HepG2 (cell line): ENCODE data around the gene IQCN. TPM values are rescaled to one million over a fixed set of nuclear protein-coding genes. Genes with fewer than 3 reads are reported as not detected.
A peak's percentile ranks its signal among the peaks of the same experiment; 100 is the strongest.

ENCODE experiments used
- ATAC-seq: fragments of 200-7000 bp; cut with Tn5 transposase; 3 replicates; pipeline ENCODE4 v1.9.1; 2020; ENCODE audit warnings: mild to moderate bottlenecking, moderate library complexity
- BruUV-seq: library from RNA; stranded (reverse); fragments of 400-500 nt; replicated peaks from 2 replicates; lab custom pipeline; 2021; lab: Mats Ljungman, UMichigan
- CTCF ChIA-PET: fragments of 300-600 bp; formaldehyde crosslinking; extraction: SDS; loops from one replicate; lab custom pipeline; 2021; ENCODE audit warnings: low total read pairs, inconsistent platforms, low intra/inter-chr PET ratio; lab: Yijun Ruan, JAX
- POLR2A ChIA-PET: fragments of 350-600 bp; sonication (Branson Sonifier 250); formaldehyde crosslinking; loops from one replicate; lab custom pipeline; 2020; ENCODE audit warnings: antibody characterized with exemption, inconsistent platforms; lab: Yijun Ruan, JAX
- DNase-seq: peaks from one replicate; pipeline ENCODE4 v3.0.0-alpha.2; 2015; ENCODE audit warnings: low spot score
- FAIRE-seq: peaks from 3 replicates; lab custom pipeline; 2011; peaks lifted over from hg19 to GRCh38; lab: Jason Lieb, UNC
- H2AFZ ChIP-seq: one replicate; pipeline ENCODE4 v1.6.1; 2011; ENCODE audit warnings: low read length, inconsistent platforms
- H3K27ac ChIP-seq: fragments of 300-600 bp; 3 replicates; pipeline ENCODE4 v1.8.0; 2011; ENCODE audit warnings: mixed run types, mild to moderate bottlenecking, mixed read lengths, low read length, inconsistent platforms; ENCODE audit not compliant: insufficient read depth; ENCODE audit errors: extremely low read length
- H3K27me3 ChIP-seq, 2 experiments: fragments of 200-600 bp in 1 of 2; 2 replicates in 1 of 2; 3 replicates in 1 of 2; pipeline versions ENCODE4 v1.6.0 to v1.8.0; 2011; ENCODE audit warnings: low read length in 2 of 2, mild to moderate bottlenecking in 2 of 2, moderate library complexity in 2 of 2, inconsistent platforms in 1 of 2; ENCODE audit not compliant: insufficient read depth in 2 of 2, control insufficient read depth in 1 of 2
- H3K36me3 ChIP-seq, 2 experiments: fragments of 200-600 bp in 1 of 2; replicated peaks in 1 of 2; 2 replicates in 1 of 2; 3 replicates in 1 of 2; pipeline versions ENCODE4 v1.5.1 to v1.8.0; 2011; ENCODE audit warnings: low read length in 2 of 2, inconsistent platforms in 1 of 2; ENCODE audit not compliant: insufficient read depth in 2 of 2, control insufficient read depth in 1 of 2
- H3K4me1 ChIP-seq: 2 replicates; pipeline ENCODE4 v1.5.1; 2012; ENCODE audit warnings: low read length, inconsistent platforms; ENCODE audit not compliant: insufficient read depth
- H3K4me2 ChIP-seq: 2 replicates; pipeline ENCODE4 v1.6.0; 2011; ENCODE audit warnings: low read depth, low read length, inconsistent platforms
- H3K4me3 ChIP-seq, 3 experiments: fragments of 200-600 bp in 1 of 3; sonication (generic), shearing (Covaris generic) in 1 of 3; replicated peaks in 1 of 3; 2 replicates each; pipeline ENCODE4 v1.5.1; 2011 to 2016; ENCODE audit warnings: low read length in 3 of 3, inconsistent platforms in 2 of 3, low read depth in 2 of 3, mild to moderate bottlenecking in 2 of 3, control low read depth in 1 of 3, mixed read lengths in 1 of 3; ENCODE audit not compliant: insufficient read depth in 1 of 3
- H3K79me2 ChIP-seq: one replicate; pipeline ENCODE4 v1.6.1; 2011; ENCODE audit warnings: low read length, inconsistent platforms; ENCODE audit not compliant: insufficient read depth
- H3K9ac ChIP-seq: 2 replicates; pipeline ENCODE4 v1.6.0; 2011; ENCODE audit warnings: mild to moderate bottlenecking, low read depth, low read length, inconsistent platforms; ENCODE audit not compliant: insufficient read depth
- H3K9me3 ChIP-seq: 2 replicates; pipeline ENCODE4 v1.5.1; 2012; ENCODE audit warnings: mild to moderate bottlenecking, low read length
- H4K20me1 ChIP-seq: 2 replicates; pipeline ENCODE4 v1.6.0; 2011; ENCODE audit warnings: inconsistent platforms, mild to moderate bottlenecking, low read length, moderate library complexity; ENCODE audit not compliant: insufficient read depth
- CCAR2 ChIP-seq: fragments of 200-400 bp; formaldehyde crosslinking; optimal IDR thresholded peaks from 2 replicates; pipeline ENCODE3; 2018; ENCODE audit warnings: low read depth, mild to moderate bottlenecking, low read length, moderate library complexity
- FOXA3 ChIP-seq: IDR thresholded peaks from 2 replicates; pipeline ENCODE4 v1.6.1; 2016; ENCODE audit warnings: missing genetic modification reagents, missing compliant biosample characterization
- KDM5A ChIP-seq: fragments of 200-600 bp; sonication (generic); IDR thresholded peaks from 2 replicates; pipeline ENCODE4 v1.7.0; 2018; ENCODE audit warnings: antibody characterized with exemption, mild to moderate bottlenecking, low read length, borderline replicate concordance
- MEIS2 ChIP-seq: sonication (generic); formaldehyde crosslinking; IDR thresholded peaks from 2 replicates; pipeline ENCODE4 v1.9.0; 2021; ENCODE audit warnings: mild to moderate bottlenecking, missing genetic modification reagents
- NKX3-1 ChIP-seq: sonication (generic); formaldehyde crosslinking; IDR thresholded peaks from 2 replicates; pipeline ENCODE4 v1.5.0; 2020; ENCODE audit warnings: missing genetic modification reagents
- SNAPC2 ChIP-seq: sonication (generic); formaldehyde crosslinking; IDR thresholded peaks from 2 replicates; pipeline ENCODE4 v1.8.1; 2022; ENCODE audit warnings: mild to moderate bottlenecking, missing genetic modification reagents
- STAT5B ChIP-seq: sonication (generic); formaldehyde crosslinking; IDR thresholded peaks from 2 replicates; pipeline ENCODE4 v1.4.0; 2020; ENCODE audit warnings: missing genetic modification reagents
- WIZ ChIP-seq: sonication (generic); formaldehyde crosslinking; IDR thresholded peaks from 2 replicates; pipeline ENCODE4 v1.5.1; 2020; ENCODE audit warnings: mild to moderate bottlenecking, missing genetic modification reagents
- ZMYM3 ChIP-seq: sonication (generic); formaldehyde crosslinking; IDR thresholded peaks from 2 replicates; pipeline ENCODE4 v1.5.1; 2020; ENCODE audit warnings: mild to moderate bottlenecking, missing genetic modification reagents
- ZNF20 ChIP-seq: sonication (generic); formaldehyde crosslinking; IDR thresholded peaks from 2 replicates; pipeline ENCODE4 v1.4.0; 2020; ENCODE audit warnings: mild to moderate bottlenecking, moderate library complexity, missing genetic modification reagents
- ZNF282 ChIP-seq: fragments of 450-650 bp; IDR thresholded peaks from 2 replicates; pipeline ENCODE4 v1.6.1; 2018; ENCODE audit not compliant: partially characterized antibody
- ZNF549 ChIP-seq: sonication (generic); formaldehyde crosslinking; IDR thresholded peaks from 2 replicates; pipeline ENCODE4 v1.5.0; 2020; ENCODE audit warnings: missing genetic modification reagents
- ZNF564 ChIP-seq: sonication (generic); formaldehyde crosslinking; IDR thresholded peaks from 2 replicates; pipeline ENCODE4 v1.8.1; 2023; ENCODE audit warnings: mild to moderate bottlenecking, missing genetic modification reagents
- WGBS: methylation state at CpG from one replicate; pipeline ENCODE4 v1.1.6; 2017; ENCODE audit warnings: low lambda C conversion rate; 5-methylcytosine and 5-hydroxymethylcytosine counted together
- in situ Hi-C: cut with HindIII; loops from 2 replicates; pipeline ENCODE4 v1.10.0; 2017; ENCODE audit warnings: low pct_unique_long_range_greater_than_20kb; ENCODE audit not compliant: extremely low pct_ligation_motif_present
- intact Hi-C: fragments of 100-400 bp; cut with micrococcal nuclease; formaldehyde crosslinking; loops from one replicate; pipeline ENCODE4 v1.10.0; 2022; ENCODE audit not compliant: unreplicated experiment
- polyA plus RNA-seq, 8 experiments: library from polyadenylated mRNA; depleted of rRNA in 3 of 8; stranded (reverse) in 7 of 8; unstranded in 1 of 8; fragments of >200 nt; fragmentation: Illumina TruSeq in 4 of 8; extraction: Trizol in 4 of 8; gene quantifications; 2 replicates each; pipeline versions ENCODE4 v1.2.1 to v1.2.3, GENCODE V29; 2011 to 2016; ENCODE audit warnings: low read depth in 4 of 8, missing spikeins in 1 of 8, mixed read lengths in 1 of 8; ENCODE audit not compliant: insufficient read depth in 1 of 8
- total RNA-seq, 5 experiments: library from RNA; depleted of rRNA; stranded (reverse); fragments of >200 nt; fragmentation: Illumina TruSeq; extraction: Trizol; gene quantifications; 2 replicates each; pipeline ENCODE4 v1.2.3, GENCODE V29; 2016; ENCODE audit warnings: low read depth in 1 of 5
- TF ChIP-seq, protein P1 (sequence below): sonication (generic); formaldehyde crosslinking; IDR thresholded peaks from 2 replicates; pipeline ENCODE4 v1.8.1; 2022; ENCODE audit warnings: low read depth, mild to moderate bottlenecking, missing genetic modification reagents
- TF ChIP-seq, protein P2 (sequence below): sonication (generic); formaldehyde crosslinking; IDR thresholded peaks from 2 replicates; pipeline ENCODE4 v1.8.0; 2022; ENCODE audit warnings: mild to moderate bottlenecking, missing genetic modification reagents, moderate library complexity
- TF ChIP-seq, protein P3 (sequence below): IDR thresholded peaks from 2 replicates; pipeline ENCODE4 v1.6.1; 2016; ENCODE audit warnings: control low read depth

Gene IQCN
- total and polyA plus RNA-seq, 2 of the 13 experiments (the other 11 are each of a cell fraction or from before 2014, with no cell fraction given), result 0.04 to 0.18 TPM

DNA sequence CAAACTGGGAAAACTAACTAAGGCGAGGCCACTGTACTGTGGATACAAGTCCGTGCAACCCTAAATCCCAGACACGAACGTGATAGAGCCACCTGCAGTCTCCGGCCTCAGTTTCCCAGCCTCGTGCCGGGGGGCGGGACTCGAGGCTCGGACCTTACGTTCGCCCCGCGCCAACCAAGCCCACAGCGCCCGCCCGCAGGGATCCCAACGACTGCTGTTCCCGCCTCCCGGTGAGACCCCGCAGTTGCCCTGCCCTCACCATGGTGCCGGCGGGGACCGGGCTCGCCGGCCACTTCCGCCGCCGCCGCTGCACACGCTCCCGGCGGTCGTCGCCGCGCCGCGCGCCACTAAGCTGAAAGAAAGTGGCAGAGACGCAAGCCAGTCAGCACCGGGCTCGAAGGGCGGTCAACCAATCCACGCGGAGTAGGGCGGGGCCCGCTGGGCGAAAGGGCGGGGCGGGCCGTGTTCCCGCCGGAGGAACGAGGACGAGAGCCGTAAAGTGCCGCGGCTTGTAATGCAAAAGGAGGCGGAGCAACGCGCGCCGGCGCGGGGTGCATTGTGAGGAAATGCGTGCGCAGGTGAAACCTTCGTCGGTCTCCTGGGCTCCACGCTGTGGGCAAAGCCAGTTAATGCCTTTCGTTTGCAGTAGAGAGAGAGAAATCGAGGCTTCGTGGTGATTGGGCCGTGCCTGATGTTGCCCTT is 48.7 kb upstream of the IQCN start, which contains the start of gene LSM4 (continued):
- TF ChIP-seq ZNF564 (0 out of 2 replicates have a peak, but pooled peaks have one; percentile 50), WIZ (CRISPR knock-in tag) (no peak), SNAPC2 (no peak), CCAR2 (no peak), FOXA3 (no peak), ZMYM3 (CRISPR knock-in tag) (no peak; the same call in 1 of the 2 replicates), ZNF549 (CRISPR knock-in tag) (no peak; the same call in 1 of the 2 replicates), ZNF20 (CRISPR knock-in tag) (no peak)

DNA sequence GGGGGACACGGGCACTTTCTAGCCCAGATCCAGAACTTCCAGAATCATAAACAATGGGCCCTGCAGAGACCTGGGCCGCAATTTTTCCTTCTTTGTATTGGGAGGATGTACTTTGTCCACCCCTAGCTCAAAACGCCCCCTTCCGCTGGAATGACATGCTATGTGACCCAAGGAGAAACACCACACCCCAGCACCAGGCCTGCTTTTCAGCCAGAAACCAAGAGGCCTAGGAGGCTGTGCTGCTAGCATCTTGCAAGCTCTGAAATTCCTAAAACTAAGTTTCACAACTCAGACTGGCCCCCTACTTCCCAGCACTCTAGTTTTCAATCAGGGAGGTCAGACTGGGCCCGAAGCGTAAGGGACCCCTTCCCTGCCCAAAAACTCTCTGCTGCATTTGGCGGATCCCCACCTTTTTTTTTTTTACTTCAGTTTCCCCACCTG is 48.1 kb upstream of the IQCN start:
- intact Hi-C loops, result loop anchor here (5.0 kb wide), 1 partner anchor 120 kb away; the partner anchor contains the start of gene RAB3A
- CTCF ChIA-PET, result interaction anchor here (1.4 to 3.5 kb wide), 2 partner anchors 18 to 44 kb away, joined by 3 to 50 read pairs; no protein-coding TSS in a partner anchor
- FAIRE-seq, result peak; percentile 84
- peak overlapping the region; percentile 90 for H3K9ac ChIP-seq
- H3K4me1 ChIP-seq, result peaks cover 77% of the 10 kb centered on the region
- POLR2A ChIA-PET, result interaction anchor here (0.6 to 11.4 kb wide), 15 partner anchors 10 to 168 kb away, joined by 3 to 278 read pairs (median 7); partner anchors contain the start of genes GDF15, IQCN, JUND and SSBP4
- H4K20me1 ChIP-seq, result no peaks in the 10 kb centered on the region
- peak; percentile 49 for ATAC-seq
- H3K27ac ChIP-seq, result peak overlapping the region; percentile 84
- H3K36me3 ChIP-seq, result no peaks in the 10 kb centered on the region
- BruUV-seq, result TSS peak; percentile 72
- peak overlapping the region; percentile 81 for H3K4me2 ChIP-seq
- 0% methylated on average over 7 of the region's 7 CpGs for WGBS
- no peaks in the 10 kb centered on the region for H3K27me3 ChIP-seq
- no peaks in the 10 kb centered on the region for H3K9me3 ChIP-seq
- in situ Hi-C loops, result loop anchor here (5.0 kb wide), 1 partner anchor 45 kb away; no protein-coding TSS in a partner anchor
- peaks cover 21% of the 10 kb centered on the region for H3K79me2 ChIP-seq
- H2AFZ ChIP-seq, result no peak overlapping the region
- H3K4me3 ChIP-seq, result peak overlapping the region; percentile 69 to 80 (median 72)
- DNase-seq, result peak; percentile 74
- TF ChIP-seq, protein P1, sequence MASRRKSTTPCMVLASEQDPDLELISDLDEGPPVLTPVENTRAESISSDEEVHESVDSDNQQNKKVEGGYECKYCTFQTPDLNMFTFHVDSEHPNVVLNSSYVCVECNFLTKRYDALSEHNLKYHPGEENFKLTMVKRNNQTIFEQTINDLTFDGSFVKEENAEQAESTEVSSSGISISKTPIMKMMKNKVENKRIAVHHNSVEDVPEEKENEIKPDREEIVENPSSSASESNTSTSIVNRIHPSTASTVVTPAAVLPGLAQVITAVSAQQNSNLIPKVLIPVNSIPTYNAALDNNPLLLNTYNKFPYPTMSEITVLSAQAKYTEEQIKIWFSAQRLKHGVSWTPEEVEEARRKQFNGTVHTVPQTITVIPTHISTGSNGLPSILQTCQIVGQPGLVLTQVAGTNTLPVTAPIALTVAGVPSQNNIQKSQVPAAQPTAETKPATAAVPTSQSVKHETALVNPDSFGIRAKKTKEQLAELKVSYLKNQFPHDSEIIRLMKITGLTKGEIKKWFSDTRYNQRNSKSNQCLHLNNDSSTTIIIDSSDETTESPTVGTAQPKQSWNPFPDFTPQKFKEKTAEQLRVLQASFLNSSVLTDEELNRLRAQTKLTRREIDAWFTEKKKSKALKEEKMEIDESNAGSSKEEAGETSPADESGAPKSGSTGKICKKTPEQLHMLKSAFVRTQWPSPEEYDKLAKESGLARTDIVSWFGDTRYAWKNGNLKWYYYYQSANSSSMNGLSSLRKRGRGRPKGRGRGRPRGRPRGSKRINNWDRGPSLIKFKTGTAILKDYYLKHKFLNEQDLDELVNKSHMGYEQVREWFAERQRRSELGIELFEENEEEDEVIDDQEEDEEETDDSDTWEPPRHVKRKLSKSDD (CRISPR knock-in tag), result no peak
- TF ChIP-seq STAT5B (CRISPR knock-in tag) (no peak), NKX3-1 (no peak), KDM5A (0 out of 2 replicates have a peak, but pooled peaks have one; percentile 38), ZNF282 (no peak), MEIS2 (no peak)
- TF ChIP-seq, protein P2, sequence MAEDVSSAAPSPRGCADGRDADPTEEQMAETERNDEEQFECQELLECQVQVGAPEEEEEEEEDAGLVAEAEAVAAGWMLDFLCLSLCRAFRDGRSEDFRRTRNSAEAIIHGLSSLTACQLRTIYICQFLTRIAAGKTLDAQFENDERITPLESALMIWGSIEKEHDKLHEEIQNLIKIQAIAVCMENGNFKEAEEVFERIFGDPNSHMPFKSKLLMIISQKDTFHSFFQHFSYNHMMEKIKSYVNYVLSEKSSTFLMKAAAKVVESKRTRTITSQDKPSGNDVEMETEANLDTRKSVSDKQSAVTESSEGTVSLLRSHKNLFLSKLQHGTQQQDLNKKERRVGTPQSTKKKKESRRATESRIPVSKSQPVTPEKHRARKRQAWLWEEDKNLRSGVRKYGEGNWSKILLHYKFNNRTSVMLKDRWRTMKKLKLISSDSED (CRISPR knock-in tag), result no peak
- TF ChIP-seq, protein P3, sequence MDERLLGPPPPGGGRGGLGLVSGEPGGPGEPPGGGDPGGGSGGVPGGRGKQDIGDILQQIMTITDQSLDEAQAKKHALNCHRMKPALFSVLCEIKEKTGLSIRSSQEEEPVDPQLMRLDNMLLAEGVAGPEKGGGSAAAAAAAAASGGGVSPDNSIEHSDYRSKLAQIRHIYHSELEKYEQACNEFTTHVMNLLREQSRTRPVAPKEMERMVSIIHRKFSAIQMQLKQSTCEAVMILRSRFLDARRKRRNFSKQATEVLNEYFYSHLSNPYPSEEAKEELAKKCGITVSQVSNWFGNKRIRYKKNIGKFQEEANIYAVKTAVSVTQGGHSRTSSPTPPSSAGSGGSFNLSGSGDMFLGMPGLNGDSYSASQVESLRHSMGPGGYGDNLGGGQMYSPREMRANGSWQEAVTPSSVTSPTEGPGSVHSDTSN (CRISPR knock-in tag), result no peak
